ENCODE results near the gene SLC4A1. TPM values are rescaled to one million over a fixed set of nuclear protein-coding genes. Genes with fewer than 3 reads are reported as not detected.

SLC4A1 gene
- total and polyA plus RNA-seq, 10 donors: 0.04 to 315 (median 10.3) TPM

DNA sequence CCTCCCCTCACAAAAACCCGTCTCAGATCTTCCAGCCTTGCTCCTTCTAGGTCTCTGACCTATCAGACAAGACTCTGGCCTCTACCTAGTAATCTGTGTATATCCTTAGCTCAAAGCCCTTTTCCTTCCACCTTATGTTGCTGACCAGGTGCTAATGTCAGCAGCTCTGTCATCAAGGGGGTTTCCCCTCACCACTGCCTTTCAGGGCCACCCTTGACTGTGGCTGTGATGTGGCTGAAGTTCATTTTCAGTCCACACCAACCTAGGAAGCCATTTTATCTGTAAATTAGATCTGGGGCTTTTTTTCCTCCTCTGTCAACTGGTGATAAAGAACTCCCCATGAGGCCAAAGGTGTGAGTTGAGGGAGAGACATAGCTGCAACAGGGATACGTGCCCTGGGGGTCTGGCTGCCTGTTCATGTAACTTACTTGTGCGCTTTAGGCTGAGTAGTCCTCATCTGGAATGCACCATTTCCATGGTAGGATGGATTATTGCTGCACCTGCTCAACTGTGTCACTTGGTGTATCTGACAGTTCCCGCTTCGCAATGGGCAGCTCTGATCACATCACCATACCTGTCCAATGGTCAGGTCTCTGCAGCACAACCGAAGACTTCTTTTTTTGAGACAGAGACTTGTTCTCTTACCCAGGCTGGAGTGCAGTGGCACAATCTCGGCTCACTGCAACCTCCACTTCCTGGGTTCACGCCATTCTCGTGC, 25.7 kb upstream of the SLC4A1 start:
- intact Hi-C loops (cut with DNase I; ENCODE audit: low total_unique reads): no loop called here
- WGBS, 5 donors: 77 to 90% (median 85%) methylated on average over 9 of the region's 9 CpGs
- Histone ChIP-seq H3K4me3 (no peak overlapping the region), H3K27ac (no peak overlapping the region), H3K9me3 (no peaks in the 10 kb centered on the region), H3K36me3 (no peaks in the 10 kb centered on the region), H3K27me3 (replicated peaks in 1 of 7) (no peaks in the 10 kb centered on the region), H3K4me1 (peaks cover 0 to 13% (median 1%) of the 10 kb centered on the region in 6 donors)
- no peak for DNase-seq
- TF ChIP-seq, protein P1, sequence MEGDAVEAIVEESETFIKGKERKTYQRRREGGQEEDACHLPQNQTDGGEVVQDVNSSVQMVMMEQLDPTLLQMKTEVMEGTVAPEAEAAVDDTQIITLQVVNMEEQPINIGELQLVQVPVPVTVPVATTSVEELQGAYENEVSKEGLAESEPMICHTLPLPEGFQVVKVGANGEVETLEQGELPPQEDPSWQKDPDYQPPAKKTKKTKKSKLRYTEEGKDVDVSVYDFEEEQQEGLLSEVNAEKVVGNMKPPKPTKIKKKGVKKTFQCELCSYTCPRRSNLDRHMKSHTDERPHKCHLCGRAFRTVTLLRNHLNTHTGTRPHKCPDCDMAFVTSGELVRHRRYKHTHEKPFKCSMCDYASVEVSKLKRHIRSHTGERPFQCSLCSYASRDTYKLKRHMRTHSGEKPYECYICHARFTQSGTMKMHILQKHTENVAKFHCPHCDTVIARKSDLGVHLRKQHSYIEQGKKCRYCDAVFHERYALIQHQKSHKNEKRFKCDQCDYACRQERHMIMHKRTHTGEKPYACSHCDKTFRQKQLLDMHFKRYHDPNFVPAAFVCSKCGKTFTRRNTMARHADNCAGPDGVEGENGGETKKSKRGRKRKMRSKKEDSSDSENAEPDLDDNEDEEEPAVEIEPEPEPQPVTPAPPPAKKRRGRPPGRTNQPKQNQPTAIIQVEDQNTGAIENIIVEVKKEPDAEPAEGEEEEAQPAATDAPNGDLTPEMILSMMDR (IDR thresholded peaks at IDR 0.05 in 8 of 11, conservative IDR thresholded peaks at IDR 0.05 in 3 of 11): no peak
- TF ChIP-seq POLR2AphosphoS5 (IDR thresholded peaks at IDR 0.05): no peak
- no peak for TF ChIP-seq POLR2A (IDR thresholded peaks at IDR 0.05)

GRCh38 chr17:44287651-44288050, 19.7 kb upstream of the SLC4A1 start:
- no peak overlapping the region for H3K4me3 ChIP-seq
- TF ChIP-seq, protein P1 (IDR thresholded peaks at IDR 0.05 in 8 of 11, conservative IDR thresholded peaks at IDR 0.05 in 3 of 11): no peak
- TF ChIP-seq POLR2A (IDR thresholded peaks at IDR 0.05): no peak
- TF ChIP-seq POLR2AphosphoS5 (IDR thresholded peaks at IDR 0.05): no peak
- WGBS, 5 donors: 78 to 85% (median 83%) methylated on average over 8 of the region's 8 CpGs
- DNase-seq: no peak
- no peak overlapping the region for H3K27ac ChIP-seq
- H3K4me1 ChIP-seq: peaks cover 0 to 25% (median 11%) of the 10 kb centered on the region in 6 donors
- no peaks in the 10 kb centered on the region for H3K27me3 ChIP-seq (replicated peaks in 1 of 7)
- no peaks in the 10 kb centered on the region for H3K9me3 ChIP-seq
- intact Hi-C loops (cut with DNase I; ENCODE audit: low total_unique reads): no loop called here
- H3K36me3 ChIP-seq: no peaks in the 10 kb centered on the region

GRCh38 chr17:44284024-44284400, 16.1 kb upstream of the SLC4A1 start:
- Histone ChIP-seq H3K27me3 (replicated peaks in 1 of 7) (no peaks in the 10 kb centered on the region), H3K27ac (no peak overlapping the region), H3K4me3 (no peak overlapping the region), H3K36me3 (no peaks in the 10 kb centered on the region), H3K4me1 (peaks cover 11 to 47% (median 33%) of the 10 kb centered on the region in 6 donors), H3K9me3 (no peaks in the 10 kb centered on the region)
- TF ChIP-seq, protein P1 (IDR thresholded peaks at IDR 0.05 in 8 of 11, conservative IDR thresholded peaks at IDR 0.05 in 3 of 11): no peak
- TF ChIP-seq POLR2AphosphoS5 (IDR thresholded peaks at IDR 0.05) (no peak), POLR2A (IDR thresholded peaks at IDR 0.05) (no peak)
- WGBS, 5 donors: 79 to 98% (median 92%) methylated on average over 4 of the region's 4 CpGs
- intact Hi-C loops (cut with DNase I; ENCODE audit: low total_unique reads): no loop called here
- no peak for DNase-seq

DNA sequence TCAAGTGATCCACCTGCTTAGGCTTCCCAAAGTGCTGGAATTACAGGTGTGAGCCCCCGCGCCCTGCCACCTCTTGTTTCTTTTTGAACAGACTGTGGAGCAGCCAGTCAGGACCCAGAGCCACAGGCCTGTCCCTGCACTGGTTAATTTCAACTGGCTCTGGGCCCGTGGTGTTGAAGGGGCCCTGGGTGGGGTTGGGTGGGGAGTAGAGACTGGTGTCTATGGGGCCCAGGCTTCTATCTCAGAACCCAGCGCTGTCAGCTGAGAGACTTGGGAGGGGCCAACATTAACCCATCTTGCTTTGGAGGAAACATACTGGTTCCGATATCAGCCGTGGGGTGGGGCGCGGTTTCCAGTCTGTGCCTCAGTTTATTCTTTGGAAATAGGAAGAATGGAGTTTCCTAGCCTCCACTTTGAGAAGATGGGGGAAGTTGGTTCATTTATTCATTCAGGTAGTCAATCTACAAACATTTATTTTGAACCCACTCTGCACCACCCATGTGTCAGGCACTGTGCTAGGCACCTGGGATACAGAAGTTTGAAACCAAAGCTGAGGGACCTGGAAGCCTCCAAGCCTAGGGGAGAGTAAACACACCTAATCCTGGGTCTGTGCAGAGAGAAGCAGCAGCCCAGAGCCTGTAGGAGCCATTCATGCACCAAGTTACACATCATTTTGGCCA, 15.5 kb upstream of the SLC4A1 start:
- 85 to 99% (median 87%) methylated on average over 5 to 8 of the region's 8 CpGs for WGBS, 5 donors
- TF ChIP-seq POLR2A (IDR thresholded peaks at IDR 0.05) (no peak), POLR2AphosphoS5 (IDR thresholded peaks at IDR 0.05) (no peak)
- TF ChIP-seq, protein P1 (IDR thresholded peaks at IDR 0.05 in 8 of 11, conservative IDR thresholded peaks at IDR 0.05 in 3 of 11): no peak
- Histone ChIP-seq H3K4me3 (no peak overlapping the region), H3K4me1 (peaks cover 12 to 47% (median 35%) of the 10 kb centered on the region in 6 donors), H3K27me3 (replicated peaks in 1 of 7) (no peaks in the 10 kb centered on the region), H3K36me3 (no peaks in the 10 kb centered on the region), H3K9me3 (no peaks in the 10 kb centered on the region), H3K27ac (no peak overlapping the region)
- DNase-seq: no peak
- intact Hi-C loops (cut with DNase I; ENCODE audit: low total_unique reads): no loop called here

Measured in spleen (tissue), 11 donors.